ENCODE measurements around the gene ADGRE3.

DNA sequence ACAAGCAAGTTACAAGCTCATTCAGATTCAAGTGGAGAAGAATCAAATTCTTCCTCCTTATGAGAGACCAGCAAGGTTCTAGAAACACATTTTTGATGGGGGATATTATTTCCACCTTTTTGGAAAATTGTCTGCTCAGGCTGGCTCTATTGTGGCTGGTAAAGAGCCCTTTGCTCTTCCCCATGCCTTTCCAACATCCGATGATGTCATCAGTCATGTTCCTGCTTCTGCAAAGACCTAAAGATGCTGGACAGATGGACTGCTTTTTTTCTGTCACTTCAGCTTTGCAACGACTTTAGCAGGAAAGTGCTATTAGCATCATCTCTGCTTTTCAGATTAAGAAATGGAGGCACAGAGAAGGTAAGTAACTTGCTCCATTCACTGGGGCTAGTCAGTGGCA lies 4.2 kb downstream of the ADGRE3 start:
- TF ChIP-seq, protein P1, sequence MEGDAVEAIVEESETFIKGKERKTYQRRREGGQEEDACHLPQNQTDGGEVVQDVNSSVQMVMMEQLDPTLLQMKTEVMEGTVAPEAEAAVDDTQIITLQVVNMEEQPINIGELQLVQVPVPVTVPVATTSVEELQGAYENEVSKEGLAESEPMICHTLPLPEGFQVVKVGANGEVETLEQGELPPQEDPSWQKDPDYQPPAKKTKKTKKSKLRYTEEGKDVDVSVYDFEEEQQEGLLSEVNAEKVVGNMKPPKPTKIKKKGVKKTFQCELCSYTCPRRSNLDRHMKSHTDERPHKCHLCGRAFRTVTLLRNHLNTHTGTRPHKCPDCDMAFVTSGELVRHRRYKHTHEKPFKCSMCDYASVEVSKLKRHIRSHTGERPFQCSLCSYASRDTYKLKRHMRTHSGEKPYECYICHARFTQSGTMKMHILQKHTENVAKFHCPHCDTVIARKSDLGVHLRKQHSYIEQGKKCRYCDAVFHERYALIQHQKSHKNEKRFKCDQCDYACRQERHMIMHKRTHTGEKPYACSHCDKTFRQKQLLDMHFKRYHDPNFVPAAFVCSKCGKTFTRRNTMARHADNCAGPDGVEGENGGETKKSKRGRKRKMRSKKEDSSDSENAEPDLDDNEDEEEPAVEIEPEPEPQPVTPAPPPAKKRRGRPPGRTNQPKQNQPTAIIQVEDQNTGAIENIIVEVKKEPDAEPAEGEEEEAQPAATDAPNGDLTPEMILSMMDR (IDR thresholded peaks at IDR 0.05; ENCODE audit: insufficient read depth, low read depth, low read length) = no peak
- no peak for TF ChIP-seq EZH2 (IDR thresholded peaks at IDR 0.05; ENCODE audit: insufficient read depth, low read length)
